ENCODE data around the gene CHCHD3. TPM values are rescaled to one million over a fixed set of nuclear protein-coding genes. Genes with fewer than 3 reads are reported as not detected.
"Not testable (repeated sequence)": the region's sequence is repeated elsewhere in the genome, so short reads cannot be mapped to it uniquely, and the experiment has no call there.

CHCHD3 gene
- total RNA-seq, 1 experiment from 2014 or later: 102 TPM

GRCh38 chr7:132904209-132904608 is 177.7 kb downstream of the CHCHD3 start:
- no peak overlapping the region for H3K27ac Mint-ChIP-seq (ENCODE audit: unreplicated experiment)
- no TSS peak for BruUV-seq (replicated peaks)
- Histone ChIP-seq H3K4me1 (peaks cover 16% of the 10 kb centered on the region), H3K4me3 (ENCODE audit: low read depth, low read length) (no peak overlapping the region), H3K36me3 (ENCODE audit: control insufficient read depth, insufficient read depth, low read length) (no peaks in the 10 kb centered on the region), H3K27me3 (replicated peaks; ENCODE audit: control insufficient read depth, insufficient read depth, low read length) (no peaks in the 10 kb centered on the region), H3K9me3 (no peaks in the 10 kb centered on the region)
- TF ChIP-seq CTCF (IDR thresholded peaks at IDR 0.05; ENCODE audit: insufficient read depth in 1 of 2, low read depth in 1 of 2, low read length in 1 of 2, severe bottlenecking in 1 of 2, unreplicated experiment in 1 of 2): no peak
- peaks cover 9% of the 10 kb centered on the region for H3K36me3 Mint-ChIP-seq (ENCODE audit: insufficient read depth, unreplicated experiment)
- H3K27me3 Mint-ChIP-seq (ENCODE audit: insufficient read depth, unreplicated experiment): no peaks in the 10 kb centered on the region
- peaks cover 9% of the 10 kb centered on the region for H3K4me1 Mint-ChIP-seq (ENCODE audit: low read depth, unreplicated experiment)
- ChIA-PET CTCF (no interaction called here), POLR2A (no interaction called here)
- H3K4me3 Mint-ChIP-seq (ENCODE audit: unreplicated experiment): no peak overlapping the region
- DNase-seq: no peak
- no peaks in the 10 kb centered on the region for H3K9me3 Mint-ChIP-seq (ENCODE audit: unreplicated experiment)
- intact Hi-C loops (cut with micrococcal nuclease; ENCODE audit: unreplicated experiment): no loop called here

- H3K27ac Mint-ChIP-seq (ENCODE audit: unreplicated experiment); H3K9me3 ChIP-seq; H3K27me3 ChIP-seq (replicated peaks; ENCODE audit: control insufficient read depth, insufficient read depth, low read length); intact Hi-C loops (cut with micrococcal nuclease; ENCODE audit: unreplicated experiment); H3K4me3 ChIP-seq (ENCODE audit: low read depth, low read length); H3K27me3 Mint-ChIP-seq (ENCODE audit: insufficient read depth, unreplicated experiment); DNase-seq; H3K9me3 Mint-ChIP-seq (ENCODE audit: unreplicated experiment); CTCF ChIA-PET; POLR2A ChIA-PET; H3K4me1 Mint-ChIP-seq (ENCODE audit: low read depth, unreplicated experiment); H3K36me3 Mint-ChIP-seq (ENCODE audit: insufficient read depth, unreplicated experiment); H3K4me3 Mint-ChIP-seq (ENCODE audit: unreplicated experiment); H3K36me3 ChIP-seq (ENCODE audit: control insufficient read depth, insufficient read depth, low read length); BruUV-seq (replicated peaks): not testable (repeated sequence)
- peaks cover 16% of the 10 kb centered on the region for H3K4me1 ChIP-seq
These were observed 179.6 kb downstream of the CHCHD3 start for GRCh38 chr7:132902294-132902693.

GRCh38 chr7:132901241-132901640 is 180.6 kb downstream of the CHCHD3 start:
- no peaks in the 10 kb centered on the region for H3K27me3 ChIP-seq (replicated peaks; ENCODE audit: control insufficient read depth, insufficient read depth, low read length)
- peak overlapping the region; percentile 24 for H3K27ac Mint-ChIP-seq (ENCODE audit: unreplicated experiment)
- H3K36me3 Mint-ChIP-seq (ENCODE audit: insufficient read depth, unreplicated experiment): no peaks in the 10 kb centered on the region
- H3K36me3 ChIP-seq (ENCODE audit: control insufficient read depth, insufficient read depth, low read length): no peaks in the 10 kb centered on the region
- no peaks in the 10 kb centered on the region for H3K27me3 Mint-ChIP-seq (ENCODE audit: insufficient read depth, unreplicated experiment)
- peak; percentile 31 to 59 for DNase-seq
- peaks cover 16% of the 10 kb centered on the region for H3K4me1 ChIP-seq
- H3K4me1 Mint-ChIP-seq (ENCODE audit: low read depth, unreplicated experiment): peaks cover 9% of the 10 kb centered on the region
- H3K4me3 ChIP-seq (ENCODE audit: low read depth, low read length): no peak overlapping the region
- H3K9me3 ChIP-seq: no peaks in the 10 kb centered on the region
- no peak for TF ChIP-seq CTCF (IDR thresholded peaks at IDR 0.05; ENCODE audit: insufficient read depth in 1 of 2, low read depth in 1 of 2, low read length in 1 of 2, severe bottlenecking in 1 of 2, unreplicated experiment in 1 of 2)
- ChIA-PET POLR2A (no interaction called here), CTCF (no interaction called here)
- H3K9me3 Mint-ChIP-seq (ENCODE audit: unreplicated experiment): no peaks in the 10 kb centered on the region
- no TSS peak for BruUV-seq (replicated peaks)
- intact Hi-C loops (cut with micrococcal nuclease; ENCODE audit: unreplicated experiment): no loop called here
- no peak overlapping the region for H3K4me3 Mint-ChIP-seq (ENCODE audit: unreplicated experiment)

GRCh38 chr7:132899833-132900232 is 182.1 kb downstream of the CHCHD3 start:
- POLR2A ChIA-PET: no interaction called here
- DNase-seq: no peak
- H3K36me3 ChIP-seq (ENCODE audit: control insufficient read depth, insufficient read depth, low read length): no peaks in the 10 kb centered on the region
- H3K27me3 Mint-ChIP-seq (ENCODE audit: insufficient read depth, unreplicated experiment): no peaks in the 10 kb centered on the region
- BruUV-seq (replicated peaks): no TSS peak
- peaks cover 10% of the 10 kb centered on the region for H3K9me3 Mint-ChIP-seq (ENCODE audit: unreplicated experiment)
- CTCF ChIA-PET: no interaction called here
- no peak overlapping the region for H3K4me3 Mint-ChIP-seq (ENCODE audit: unreplicated experiment)
- no peaks in the 10 kb centered on the region for H3K36me3 Mint-ChIP-seq (ENCODE audit: insufficient read depth, unreplicated experiment)
- no peaks in the 10 kb centered on the region for H3K9me3 ChIP-seq
- no peak overlapping the region for H3K27ac Mint-ChIP-seq (ENCODE audit: unreplicated experiment)
- intact Hi-C loops (cut with micrococcal nuclease; ENCODE audit: unreplicated experiment): no loop called here
- H3K4me1 Mint-ChIP-seq (ENCODE audit: low read depth, unreplicated experiment): peaks cover 9% of the 10 kb centered on the region
- H3K4me1 ChIP-seq: peaks cover 16% of the 10 kb centered on the region
- H3K27me3 ChIP-seq (replicated peaks; ENCODE audit: control insufficient read depth, insufficient read depth, low read length): no peaks in the 10 kb centered on the region
- H3K4me3 ChIP-seq (ENCODE audit: low read depth, low read length): no peak overlapping the region
- no peak for TF ChIP-seq CTCF (IDR thresholded peaks at IDR 0.05; ENCODE audit: insufficient read depth in 1 of 2, low read depth in 1 of 2, low read length in 1 of 2, severe bottlenecking in 1 of 2, unreplicated experiment in 1 of 2)

GRCh38 chr7:132898641-132899175 is 183.2 kb downstream of the CHCHD3 start:
- H3K4me1 Mint-ChIP-seq (ENCODE audit: low read depth, unreplicated experiment); DNase-seq; H3K27ac Mint-ChIP-seq (ENCODE audit: unreplicated experiment); H3K36me3 Mint-ChIP-seq (ENCODE audit: insufficient read depth, unreplicated experiment); H3K36me3 ChIP-seq (ENCODE audit: control insufficient read depth, insufficient read depth, low read length); POLR2A ChIA-PET; H3K4me3 Mint-ChIP-seq (ENCODE audit: unreplicated experiment); H3K9me3 ChIP-seq; H3K9me3 Mint-ChIP-seq (ENCODE audit: unreplicated experiment); CTCF ChIA-PET; H3K27me3 ChIP-seq (replicated peaks; ENCODE audit: control insufficient read depth, insufficient read depth, low read length); intact Hi-C loops (cut with micrococcal nuclease; ENCODE audit: unreplicated experiment); BruUV-seq (replicated peaks); H3K27me3 Mint-ChIP-seq (ENCODE audit: insufficient read depth, unreplicated experiment); H3K4me3 ChIP-seq (ENCODE audit: low read depth, low read length): not testable (repeated sequence)
- H3K4me1 ChIP-seq: peaks cover 16% of the 10 kb centered on the region
